Activated naive CD4-positive, alpha-beta T cell treated with anti-CD3 and anti-CD28 coated beads, Interleukin-2, amount 50 U/mL, for 24 hours (primary cell): Measurements from ENCODE around the gene CCDC57.
A peak's percentile ranks its signal among the peaks of the same experiment; 100 is the strongest.
"Not testable (repeated sequence)": the region's sequence is repeated elsewhere in the genome, so short reads cannot be mapped to it uniquely, and the experiment has no call there.

Experiments used
- H3K27ac Mint-ChIP-seq: one replicate; pipeline ENCODE4 v1.8.0; 2021; ENCODE audit warnings: mild to moderate bottlenecking, mixed read lengths
- H3K27me3 Mint-ChIP-seq: one replicate; pipeline ENCODE4 v1.8.0; 2021; ENCODE audit warnings: mixed read lengths
- H3K36me3 Mint-ChIP-seq: one replicate; pipeline ENCODE4 v1.8.0; 2021; ENCODE audit warnings: mixed read lengths
- H3K4me1 Mint-ChIP-seq: one replicate; pipeline ENCODE4 v1.8.0; 2021; ENCODE audit warnings: mixed read lengths
- H3K4me3 Mint-ChIP-seq: one replicate; pipeline ENCODE4 v1.8.0; 2021; ENCODE audit warnings: mild to moderate bottlenecking, mixed read lengths
- H3K9me3 Mint-ChIP-seq: one replicate; pipeline ENCODE4 v1.8.0; 2021; ENCODE audit warnings: mixed read lengths

Gene CCDC57

DNA sequence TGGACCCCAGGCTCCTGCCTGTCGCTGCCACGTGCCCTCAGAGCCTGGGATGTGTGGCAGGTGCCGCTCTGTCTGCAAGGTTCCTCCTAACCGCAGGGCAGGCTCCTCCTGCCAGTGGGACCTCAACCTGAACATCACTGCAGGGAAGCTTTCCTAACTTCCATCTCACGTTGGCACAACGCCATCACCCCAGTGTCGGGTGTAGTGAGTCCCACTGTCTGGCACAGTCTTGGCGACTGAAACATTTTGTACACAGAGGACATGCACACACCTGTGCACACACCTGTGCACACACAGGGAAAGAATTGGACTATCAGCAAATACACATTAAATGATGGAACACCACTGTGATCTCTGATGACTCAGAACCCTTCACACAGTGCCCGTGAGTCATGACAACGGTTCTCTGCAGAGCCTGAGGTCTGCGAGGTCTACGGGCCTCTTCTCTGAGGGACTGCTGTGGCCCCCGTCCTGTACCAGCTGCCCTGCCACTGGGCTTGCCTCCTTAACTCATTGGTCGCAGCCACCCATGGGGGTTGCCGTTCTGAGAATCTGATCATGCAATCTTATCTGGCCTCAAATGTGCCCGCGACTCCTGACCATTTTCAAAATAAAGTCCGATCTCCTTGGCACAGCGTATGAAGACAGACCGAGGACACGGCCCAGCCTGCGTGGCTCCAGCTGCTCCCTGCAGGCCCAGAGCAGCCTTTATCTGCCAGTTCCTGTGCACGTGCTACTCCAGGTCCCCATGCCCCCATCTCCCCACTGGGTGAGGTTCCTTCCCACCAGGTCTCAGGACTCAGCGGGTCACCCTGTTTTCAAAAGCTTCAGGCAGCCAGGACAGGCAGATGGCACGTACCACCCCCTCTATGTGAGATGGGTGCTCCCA, 7.6 kb downstream of the CCDC57 start:
- Mint-ChIP-seq H3K4me3 (peak overlapping the region; percentile 60), H3K4me1 (peaks cover 66% of the 10 kb centered on the region), H3K27me3 (no peaks in the 10 kb centered on the region), H3K27ac (peak overlapping the region; percentile 74), H3K9me3 (no peaks in the 10 kb centered on the region), H3K36me3 (no peaks in the 10 kb centered on the region)

DNA sequence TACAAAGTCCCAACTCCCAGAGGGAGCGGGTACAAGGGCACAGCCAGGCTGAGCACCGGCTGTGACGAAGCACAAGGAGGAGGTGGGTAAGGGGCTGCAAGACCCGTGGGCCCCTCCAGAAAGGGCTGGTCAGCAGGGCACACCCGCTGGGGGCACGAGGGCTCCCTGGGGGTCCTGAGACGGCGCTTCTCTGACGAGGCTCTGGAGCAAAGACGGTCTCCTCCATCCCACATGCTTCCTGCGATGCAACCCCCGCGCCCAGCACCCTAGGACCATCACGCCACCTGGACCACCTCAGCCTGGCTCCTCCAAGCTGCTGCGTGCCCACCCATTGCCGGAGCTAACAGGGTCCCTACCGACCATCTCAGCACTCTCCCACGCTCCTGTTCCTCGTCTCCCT, 8.7 kb downstream of the CCDC57 start:
- no peak overlapping the region for H3K4me3 Mint-ChIP-seq
- no peaks in the 10 kb centered on the region for H3K27me3 Mint-ChIP-seq
- no peaks in the 10 kb centered on the region for H3K9me3 Mint-ChIP-seq
- no peak overlapping the region for H3K27ac Mint-ChIP-seq
- H3K4me1 Mint-ChIP-seq, result peaks cover 71% of the 10 kb centered on the region
- H3K36me3 Mint-ChIP-seq, result no peaks in the 10 kb centered on the region

DNA sequence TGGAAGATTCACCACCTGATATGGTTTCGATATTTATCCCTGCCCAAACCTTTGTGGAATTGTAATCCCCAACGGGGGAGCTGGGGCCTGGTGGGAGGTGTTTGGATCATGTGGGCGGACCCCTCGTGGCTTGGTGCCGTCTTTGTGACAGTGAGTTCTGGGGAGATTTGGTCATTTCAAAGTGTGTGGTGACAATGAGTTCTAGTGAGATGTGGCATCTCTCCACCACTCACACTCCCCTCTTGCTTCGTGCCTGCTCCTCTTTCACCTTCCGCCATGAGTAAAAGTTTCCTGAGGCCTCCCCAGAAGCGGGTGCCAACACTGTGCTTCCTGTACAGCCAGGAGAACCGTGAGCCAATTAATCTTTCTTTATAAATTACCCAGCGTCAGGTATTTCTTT, 9.7 kb downstream of the CCDC57 start:
- no peaks in the 10 kb centered on the region for H3K27me3 Mint-ChIP-seq
- H3K4me3 Mint-ChIP-seq, result no peak overlapping the region
- peak overlapping the region; percentile 55 for H3K27ac Mint-ChIP-seq
- H3K4me1 Mint-ChIP-seq, result peaks cover 74% of the 10 kb centered on the region
- no peaks in the 10 kb centered on the region for H3K9me3 Mint-ChIP-seq
- peaks cover 4% of the 10 kb centered on the region for H3K36me3 Mint-ChIP-seq

DNA sequence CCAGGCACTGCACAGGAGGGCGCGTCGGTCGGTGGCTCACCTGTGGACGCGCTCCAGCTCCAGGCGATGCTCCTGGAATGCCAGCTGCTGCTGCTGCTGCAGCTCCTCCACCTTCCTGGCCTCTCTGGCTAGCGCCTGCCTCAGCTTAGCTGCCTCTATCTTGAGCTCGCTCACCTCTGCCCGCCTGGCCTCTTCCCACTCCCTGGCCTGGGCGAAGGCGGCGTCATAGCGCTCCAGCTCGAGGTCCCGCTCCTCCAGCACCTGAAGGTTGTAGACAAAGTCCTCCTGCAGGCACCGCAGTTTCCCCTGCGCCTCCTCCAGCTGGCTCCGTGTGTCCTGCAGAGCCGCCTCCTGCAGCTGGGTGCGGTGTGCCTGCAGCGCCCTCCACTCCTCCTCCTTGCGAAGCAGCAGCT, 11.1 kb downstream of the CCDC57 start:
- Mint-ChIP-seq H3K36me3 (peaks cover 4% of the 10 kb centered on the region), H3K27ac (no peak overlapping the region), H3K9me3 (no peaks in the 10 kb centered on the region), H3K27me3 (no peaks in the 10 kb centered on the region), H3K4me1 (peaks cover 70% of the 10 kb centered on the region), H3K4me3 (peak overlapping the region; percentile 39)

DNA sequence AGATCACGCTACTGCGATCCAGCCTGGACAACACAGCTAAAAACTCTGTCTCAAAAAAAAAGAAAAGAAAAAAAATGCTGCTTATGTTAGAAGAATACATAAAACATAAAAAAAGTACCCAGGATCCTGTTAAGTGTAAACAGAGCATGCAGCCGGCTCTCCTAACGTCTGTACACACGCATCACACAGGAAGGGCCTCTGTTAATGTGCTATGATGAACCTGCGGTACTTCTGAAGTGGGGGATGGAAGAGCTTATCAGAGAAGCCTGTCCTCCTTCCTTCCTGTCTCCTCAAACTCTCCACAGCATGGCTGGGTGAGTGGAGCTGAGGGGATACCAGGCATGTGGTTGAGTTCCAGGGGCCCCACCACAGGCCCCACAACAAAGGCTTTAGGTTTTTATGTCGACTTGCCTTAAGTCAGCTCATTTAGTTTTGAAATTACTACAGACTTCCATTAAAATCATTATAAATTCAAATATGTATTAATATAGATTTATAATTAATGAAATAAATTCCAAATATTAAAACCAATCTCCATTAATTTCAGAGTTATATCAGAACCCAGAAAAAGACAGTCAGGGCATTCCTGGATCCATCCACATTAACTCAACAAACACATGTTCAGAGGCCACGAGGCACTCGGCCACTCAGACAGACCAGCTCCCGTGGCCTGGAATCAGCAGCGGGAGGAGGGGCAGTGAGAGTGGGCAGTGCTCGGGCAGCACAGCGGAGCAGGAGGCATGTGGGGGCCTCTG, 11.7 kb downstream of the CCDC57 start:
- Mint-ChIP-seq H3K4me1 (peaks cover 64% of the 10 kb centered on the region), H3K4me3 (peak overlapping the region; percentile 51), H3K9me3 (no peaks in the 10 kb centered on the region), H3K36me3 (peaks cover 4% of the 10 kb centered on the region), H3K27me3 (no peaks in the 10 kb centered on the region), H3K27ac (peak overlapping the region; percentile 61)

DNA sequence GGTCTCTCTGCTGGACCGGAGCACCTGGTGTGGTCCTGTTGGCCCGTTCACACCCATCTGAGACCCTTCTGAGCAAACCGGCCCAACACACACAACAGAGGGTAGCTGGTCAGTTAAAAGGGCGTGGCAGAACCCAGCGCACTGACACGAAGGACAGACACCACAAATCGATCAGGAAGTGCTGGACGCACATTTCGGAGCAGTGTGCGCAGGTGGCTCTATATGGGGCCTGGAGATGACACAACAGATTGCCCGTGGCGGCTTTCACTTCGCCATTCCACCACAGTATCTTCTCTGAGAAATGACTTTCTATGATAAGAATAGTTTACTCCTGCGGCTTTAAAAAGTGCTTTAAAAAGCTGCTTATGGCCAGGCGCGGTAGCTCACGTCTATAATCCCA, 12.5 kb downstream of the CCDC57 start:
- Mint-ChIP-seq H3K27me3 (no peaks in the 10 kb centered on the region), H3K9me3 (no peaks in the 10 kb centered on the region), H3K36me3 (peaks cover 7% of the 10 kb centered on the region), H3K4me3 (no peak overlapping the region), H3K27ac (no peak overlapping the region), H3K4me1 (peaks cover 56% of the 10 kb centered on the region)

DNA sequence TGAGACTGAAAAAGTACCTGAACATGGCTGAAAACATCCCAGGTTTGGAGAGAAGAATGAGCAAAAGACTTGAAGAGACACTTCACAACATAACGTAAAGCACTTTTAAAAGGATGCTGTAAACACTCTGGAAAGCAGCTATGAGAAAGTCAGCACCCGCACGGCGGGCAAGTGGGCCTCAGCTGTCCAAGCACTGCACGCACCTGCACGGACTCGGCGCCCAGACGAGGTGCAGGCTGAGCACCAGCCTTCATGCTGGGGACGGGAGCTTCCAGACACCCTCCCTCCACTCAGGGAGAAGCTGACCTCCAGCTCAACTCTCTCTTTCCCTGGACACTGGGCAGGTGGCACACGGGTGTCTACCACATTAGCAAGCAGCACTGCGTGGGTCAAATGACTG, 13.1 kb downstream of the CCDC57 start:
- no peak overlapping the region for H3K4me3 Mint-ChIP-seq
- H3K36me3 Mint-ChIP-seq, result peaks cover 7% of the 10 kb centered on the region
- no peaks in the 10 kb centered on the region for H3K9me3 Mint-ChIP-seq
- no peak overlapping the region for H3K27ac Mint-ChIP-seq
- H3K4me1 Mint-ChIP-seq, result peaks cover 51% of the 10 kb centered on the region
- H3K27me3 Mint-ChIP-seq, result no peaks in the 10 kb centered on the region

DNA sequence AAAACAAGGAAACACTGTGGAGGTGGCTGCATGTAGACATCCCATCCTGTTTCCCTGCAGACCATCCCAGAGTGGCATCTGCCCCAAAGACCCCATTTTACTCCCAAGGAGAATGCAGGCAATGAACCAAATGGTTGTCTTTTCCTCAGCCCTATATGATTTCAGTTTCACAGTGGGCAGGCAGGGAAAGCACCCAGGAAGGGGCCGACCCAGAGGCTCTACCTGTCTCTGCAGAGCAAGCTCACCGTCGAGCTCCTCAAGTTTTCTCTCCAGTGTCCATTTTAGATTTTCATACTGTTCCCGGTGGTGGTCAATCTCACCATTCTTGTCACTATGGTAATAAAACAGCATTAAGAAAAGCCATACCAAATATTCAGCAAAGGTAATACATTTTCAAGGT, 14.6 kb downstream of the CCDC57 start:
- Mint-ChIP-seq H3K4me1 (peaks cover 46% of the 10 kb centered on the region), H3K4me3 (no peak overlapping the region), H3K9me3 (no peaks in the 10 kb centered on the region), H3K27me3 (no peaks in the 10 kb centered on the region), H3K27ac (no peak overlapping the region), H3K36me3 (peaks cover 11% of the 10 kb centered on the region)

DNA sequence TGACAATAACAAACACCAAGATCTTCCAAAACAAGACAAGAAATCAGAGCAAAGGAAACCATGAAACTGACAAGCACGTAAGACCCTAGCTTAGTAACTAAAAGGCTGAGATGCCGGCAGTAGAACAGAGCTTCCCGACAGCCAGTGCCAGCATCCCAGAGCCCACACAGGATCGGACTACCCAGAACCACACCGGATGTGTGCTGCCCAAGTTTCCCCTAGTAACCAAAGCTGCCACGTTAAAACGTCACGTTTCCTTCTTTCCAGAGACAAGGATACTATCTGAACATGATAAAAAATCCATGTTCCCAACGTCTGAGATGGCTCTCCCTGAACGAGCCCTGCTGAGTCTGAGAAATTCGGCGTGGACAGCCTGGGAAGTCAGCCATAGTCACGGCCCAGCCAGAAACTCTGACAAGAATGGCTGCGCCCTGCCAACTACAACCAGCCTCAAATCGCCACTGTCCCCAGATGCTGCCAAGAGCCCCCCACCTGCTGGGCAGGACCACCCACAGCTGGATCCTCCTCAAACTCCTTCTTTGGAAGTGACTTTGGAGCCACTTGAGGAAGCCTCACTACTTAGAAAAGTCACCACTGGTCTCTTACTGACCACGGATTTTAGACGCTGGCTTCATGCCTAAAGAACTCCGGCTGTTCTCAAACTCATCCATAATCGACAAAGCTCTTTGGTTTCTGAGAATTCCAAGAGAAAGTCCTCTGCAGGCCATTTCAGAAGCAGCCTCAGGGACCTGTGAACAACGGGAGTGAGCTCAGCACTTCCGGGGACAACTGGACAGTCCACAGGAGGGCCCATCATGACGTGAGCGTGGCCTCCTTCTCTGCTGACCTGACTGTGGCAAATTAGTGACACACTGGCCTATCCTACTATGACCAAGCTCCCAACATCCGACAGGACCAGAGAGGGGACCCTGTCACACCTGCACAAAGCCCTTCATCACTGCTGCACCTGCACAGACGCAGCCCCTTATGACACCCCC, 16.7 kb downstream of the CCDC57 start:
- Mint-ChIP-seq H3K27ac (no peak overlapping the region), H3K36me3 (peaks cover 11% of the 10 kb centered on the region), H3K27me3 (no peaks in the 10 kb centered on the region), H3K4me1 (peaks cover 32% of the 10 kb centered on the region), H3K9me3 (no peaks in the 10 kb centered on the region), H3K4me3 (no peak overlapping the region)

DNA sequence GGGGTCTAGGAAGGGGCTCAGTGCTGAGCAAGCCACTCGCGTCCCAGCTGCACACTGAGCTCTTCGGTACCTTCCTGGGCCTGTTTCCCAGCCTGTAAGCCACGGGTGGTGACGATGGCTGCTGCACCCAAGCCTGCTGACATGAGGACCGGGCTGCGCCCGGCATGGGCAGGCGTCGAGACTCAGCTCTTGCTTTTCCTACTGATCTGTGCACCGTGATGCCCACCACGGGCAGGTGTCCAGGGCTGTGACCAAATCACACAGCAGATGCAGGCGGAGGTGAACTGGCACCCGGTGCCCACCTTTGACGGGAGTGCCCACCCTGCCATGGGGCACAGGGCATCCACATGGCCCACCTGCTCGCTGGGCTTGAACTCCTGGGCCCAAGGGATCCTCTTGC, 17.9 kb downstream of the CCDC57 start:
- H3K36me3 Mint-ChIP-seq, result peaks cover 11% of the 10 kb centered on the region
- H3K27ac Mint-ChIP-seq, result no peak overlapping the region
- no peaks in the 10 kb centered on the region for H3K9me3 Mint-ChIP-seq
- peaks cover 20% of the 10 kb centered on the region for H3K4me1 Mint-ChIP-seq
- no peak overlapping the region for H3K4me3 Mint-ChIP-seq
- no peaks in the 10 kb centered on the region for H3K27me3 Mint-ChIP-seq

DNA sequence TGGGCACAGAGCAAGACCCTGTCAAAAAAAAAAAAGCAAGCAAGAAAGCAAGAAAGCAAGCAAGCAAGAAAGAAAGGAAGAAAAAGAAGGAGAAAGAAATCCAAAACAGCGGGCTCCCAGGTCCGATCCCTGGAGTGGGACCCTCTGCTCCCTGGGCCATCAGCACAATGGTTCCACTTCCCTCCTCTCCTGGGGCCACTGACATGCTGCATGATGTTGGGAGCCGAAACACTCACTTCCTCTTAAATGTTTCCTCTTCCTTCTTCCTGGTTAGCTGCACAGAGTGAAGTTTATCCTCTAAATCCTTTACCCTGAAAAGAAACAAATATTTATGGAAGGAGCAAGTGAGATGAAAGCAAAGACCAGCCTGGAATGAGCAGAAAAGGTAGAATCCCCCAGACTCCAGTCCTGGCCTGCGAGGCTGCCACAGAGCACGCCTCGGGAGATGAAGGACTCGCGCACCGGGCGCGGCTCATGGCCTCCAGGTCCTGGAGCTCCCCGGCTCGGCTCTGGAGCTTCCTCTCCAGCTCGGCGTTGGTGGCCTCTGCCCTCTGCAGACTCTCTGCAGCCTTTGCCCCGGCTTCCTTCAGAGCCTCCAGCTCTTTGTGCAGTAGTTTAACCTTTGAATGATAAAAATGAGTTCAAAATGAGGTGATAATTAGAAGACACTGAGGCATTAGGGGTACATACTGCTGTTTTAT, 19.0 kb downstream of the CCDC57 start:
- peaks cover 11% of the 10 kb centered on the region for H3K36me3 Mint-ChIP-seq
- no peaks in the 10 kb centered on the region for H3K27me3 Mint-ChIP-seq
- H3K4me3 Mint-ChIP-seq, result no peak overlapping the region
- no peaks in the 10 kb centered on the region for H3K9me3 Mint-ChIP-seq
- H3K27ac Mint-ChIP-seq, result no peak overlapping the region
- H3K4me1 Mint-ChIP-seq, result peaks cover 11% of the 10 kb centered on the region

DNA sequence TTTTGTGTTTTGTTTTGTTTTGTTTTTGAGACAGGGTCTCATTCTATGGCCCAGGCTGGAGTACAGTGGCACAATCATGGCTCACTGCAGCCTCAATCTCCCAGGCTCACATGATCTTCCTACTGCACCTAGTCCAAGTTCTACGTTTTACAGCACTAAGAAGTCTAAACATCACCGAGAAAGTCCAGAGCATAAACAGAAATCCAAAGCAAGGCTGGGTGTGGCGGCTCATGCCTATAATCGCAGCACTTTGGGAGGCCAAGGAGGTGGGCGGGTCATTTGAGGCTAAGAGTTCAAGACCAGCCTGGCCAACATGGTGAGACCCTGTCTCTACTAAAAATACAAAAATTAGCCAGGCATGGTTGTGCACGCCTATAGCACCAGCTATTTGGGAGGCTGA, 19.6 kb downstream of the CCDC57 start:
- H3K36me3 Mint-ChIP-seq, H3K4me1 Mint-ChIP-seq, H3K9me3 Mint-ChIP-seq, H3K27me3 Mint-ChIP-seq, H3K27ac Mint-ChIP-seq, H3K4me3 Mint-ChIP-seq: not testable (repeated sequence)

DNA sequence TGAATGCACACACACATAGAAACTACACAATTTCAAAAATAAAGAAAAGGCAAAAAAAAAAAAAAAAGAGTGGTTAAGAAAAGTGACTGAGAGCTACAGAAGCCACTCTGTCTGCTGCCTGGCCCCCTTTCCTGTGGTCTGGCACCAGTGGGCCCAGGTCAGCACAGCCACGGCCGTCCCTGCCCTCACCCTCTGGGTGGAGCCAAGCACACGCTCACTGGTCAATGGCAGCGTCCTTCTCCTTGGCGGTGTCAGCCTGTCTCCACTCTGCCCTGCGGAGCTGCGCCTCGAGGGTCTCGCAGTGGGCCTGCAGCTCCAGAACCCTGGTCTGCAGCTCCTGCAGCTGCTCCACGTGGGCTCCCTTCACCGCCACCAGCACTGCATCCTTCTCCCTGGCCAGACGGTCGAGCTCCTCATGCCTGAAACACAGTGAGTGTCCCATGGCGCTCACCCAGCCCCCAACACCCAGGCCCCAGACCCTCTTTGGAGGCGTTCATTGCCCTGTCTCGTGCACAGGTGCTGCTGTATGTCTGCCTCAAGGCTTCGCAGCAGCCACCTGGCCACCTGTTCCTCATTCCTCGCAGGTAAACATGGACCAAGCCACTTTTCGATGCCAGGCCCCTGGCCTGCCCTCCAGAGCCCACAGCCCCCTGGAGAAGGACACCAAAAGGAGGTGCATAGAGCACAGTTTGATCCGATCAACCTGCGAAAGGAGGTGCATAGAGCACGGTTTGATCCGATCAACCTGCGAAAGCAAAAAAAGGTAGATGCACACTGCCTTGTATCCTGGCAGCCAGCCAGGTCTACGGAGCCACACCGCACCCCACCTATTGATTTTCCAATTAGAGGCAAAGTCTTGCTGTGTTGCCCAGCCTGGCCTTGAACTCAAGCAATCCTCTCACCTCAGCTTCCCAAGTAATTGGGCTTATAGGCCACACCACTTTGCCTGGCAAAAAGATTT, 24.4 kb downstream of the CCDC57 start:
- H3K27ac Mint-ChIP-seq, result no peak overlapping the region
- no peaks in the 10 kb centered on the region for H3K9me3 Mint-ChIP-seq
- no peaks in the 10 kb centered on the region for H3K4me1 Mint-ChIP-seq
- H3K27me3 Mint-ChIP-seq, result no peaks in the 10 kb centered on the region
- H3K4me3 Mint-ChIP-seq, result no peak overlapping the region
- H3K36me3 Mint-ChIP-seq, result peaks cover 8% of the 10 kb centered on the region

DNA sequence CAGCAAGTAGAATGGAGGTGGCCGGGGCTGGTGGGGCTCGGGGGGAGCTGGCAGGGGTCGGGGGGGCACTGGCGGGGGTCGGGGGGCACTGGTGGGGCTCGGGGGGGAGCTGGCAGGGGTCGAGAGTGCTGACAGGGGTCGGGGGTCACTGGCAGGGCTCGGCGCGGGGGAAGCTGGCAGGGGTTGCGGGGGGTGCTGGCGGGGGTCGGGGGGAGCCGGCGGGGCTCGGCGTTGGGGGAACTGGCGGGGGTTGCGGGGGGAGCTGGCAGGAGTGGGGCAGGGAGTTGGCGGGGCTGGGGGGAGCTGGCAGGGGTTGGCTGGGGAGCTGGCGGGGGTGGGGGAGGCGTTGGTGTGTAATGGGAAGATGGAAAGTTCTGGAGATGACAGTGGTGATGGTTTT, 25.1 kb downstream of the CCDC57 start:
- Mint-ChIP-seq H3K27ac (no peak overlapping the region), H3K9me3 (no peaks in the 10 kb centered on the region), H3K27me3 (no peaks in the 10 kb centered on the region), H3K36me3 (peaks cover 8% of the 10 kb centered on the region), H3K4me3 (no peak overlapping the region), H3K4me1 (no peaks in the 10 kb centered on the region)
